GM19035 (cell line): Measurements from ENCODE around the gene CSNK1D.

ENCODE experiments used
- ATAC-seq: cut with Tn5 transposase; IDR thresholded peaks from one replicate; pipeline ENCODE4 v1.9.1; 2021; ENCODE audit not compliant: unreplicated experiment

The CSNK1D gene

DNA sequence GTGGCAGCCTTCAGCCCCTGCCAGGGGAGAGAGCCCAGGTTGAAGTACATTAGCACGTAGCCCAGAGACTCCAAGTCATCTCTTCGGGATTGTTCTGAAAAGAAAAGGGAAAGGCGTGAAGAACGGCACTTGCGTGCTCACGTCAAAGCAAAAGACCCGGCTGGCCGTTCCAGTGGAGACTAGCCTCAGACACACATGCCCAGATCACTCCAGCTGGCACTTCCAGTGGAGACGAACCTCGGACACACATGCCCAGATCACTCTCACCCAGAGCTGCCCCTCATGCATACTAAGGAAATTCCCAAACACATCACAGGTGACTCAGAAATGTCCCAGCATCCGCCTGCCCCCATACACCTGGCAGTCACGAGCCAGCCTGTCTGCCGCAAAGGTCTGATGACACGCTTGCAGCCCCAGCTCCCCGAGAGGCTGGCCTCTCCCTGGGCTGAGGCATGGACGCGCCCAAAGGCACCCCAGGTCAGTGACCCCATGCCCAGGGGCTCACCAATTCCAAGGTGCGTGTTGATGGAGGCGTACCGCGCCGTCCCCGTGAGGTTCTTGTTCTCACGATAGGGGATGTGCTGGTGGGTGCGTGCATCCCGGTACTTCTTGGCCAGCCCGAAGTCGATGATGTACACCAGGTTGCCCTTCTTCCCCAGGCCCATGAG, 20.9 kb downstream of the CSNK1D start:
- no peak for ATAC-seq

- ATAC-seq, result no peak
Measured at GRCh38 chr17:82250868-82251500, 22.5 kb downstream of the CSNK1D start.

DNA sequence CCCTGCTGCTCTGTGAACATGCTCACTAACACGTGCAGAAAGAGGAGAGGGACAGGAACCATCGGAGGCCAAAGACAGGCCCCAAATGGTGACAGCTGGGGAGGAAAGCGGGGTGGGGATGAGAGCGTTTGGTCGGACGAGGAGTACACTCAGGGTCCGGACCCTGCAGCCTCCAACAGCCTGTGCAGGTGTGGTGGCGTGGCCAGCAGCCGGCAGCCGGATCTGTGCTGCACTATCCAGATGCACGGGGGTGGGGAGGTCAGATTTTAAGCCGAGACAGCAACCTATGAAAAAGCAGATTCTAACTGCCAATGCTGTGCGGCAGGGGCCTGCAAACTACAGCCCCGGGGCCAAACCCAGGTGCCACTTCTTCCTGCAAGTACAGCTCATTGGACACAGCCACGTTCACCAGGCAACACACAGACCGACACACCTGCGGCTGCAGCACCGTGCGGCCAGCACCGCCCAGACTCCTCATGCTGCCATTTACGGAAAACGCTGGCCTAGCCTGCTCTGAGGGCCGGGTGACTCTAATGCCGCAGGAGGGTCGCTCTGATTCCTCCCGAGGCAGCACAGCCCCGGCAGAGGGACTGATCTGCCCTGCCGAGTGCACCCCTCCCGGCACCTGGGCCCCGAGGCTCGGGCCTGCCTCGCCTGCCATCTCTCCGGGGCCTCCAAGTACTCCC, 23.5 kb downstream of the CSNK1D start:
- ATAC-seq, result no peak

GRCh38 chr17:82248815-82249674, 24.5 kb downstream of the CSNK1D start:
- no peak for ATAC-seq

- ATAC-seq, result no peak
Measured at GRCh38 chr17:82247856-82248671, 25.4 kb downstream of the CSNK1D start.

GRCh38 chr17:82247182-82247823, 26.2 kb downstream of the CSNK1D start:
- ATAC-seq, result no peak

DNA sequence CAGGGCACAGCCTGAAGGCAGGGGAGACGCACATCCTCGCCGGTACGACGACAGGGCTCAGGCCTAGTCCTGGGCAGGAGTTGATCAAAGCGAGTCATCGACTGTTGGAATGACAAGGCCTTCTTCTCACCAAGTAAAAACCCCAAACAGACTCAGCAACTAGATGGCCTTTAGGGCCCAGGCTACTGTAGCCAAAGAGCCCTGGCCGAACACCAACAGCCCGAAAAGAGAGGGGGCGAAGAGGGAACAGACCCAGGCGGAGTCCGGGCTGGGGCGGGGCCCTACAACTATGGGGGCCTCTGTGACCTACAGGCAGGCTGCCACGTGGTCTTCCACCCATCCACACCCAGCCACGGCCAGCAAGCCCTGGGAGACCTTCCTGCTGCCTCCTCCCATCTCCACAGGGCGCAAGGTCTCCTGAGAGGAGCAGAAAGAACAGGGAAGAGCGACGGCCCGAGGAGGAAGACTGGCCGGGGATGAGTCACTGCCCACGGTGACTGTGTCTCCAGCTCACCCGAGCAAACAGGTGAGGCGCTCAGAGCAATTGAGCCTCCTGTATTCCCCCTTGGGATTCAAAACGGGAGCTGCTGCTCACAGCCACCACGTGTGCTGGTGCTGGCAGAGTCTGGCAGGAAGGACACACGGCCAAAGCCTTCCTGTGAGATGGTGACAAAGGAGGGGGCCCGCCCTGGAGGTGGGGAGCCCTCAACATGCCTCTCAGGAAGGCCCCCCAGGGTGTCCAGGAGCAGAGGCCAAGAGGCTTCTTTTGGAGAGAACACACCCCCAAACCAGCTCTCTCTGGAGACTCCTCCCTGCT, 26.9 kb downstream of the CSNK1D start:
- ATAC-seq, result no peak

GRCh38 chr17:82246040-82246364, 27.5 kb downstream of the CSNK1D start:
- no peak for ATAC-seq

DNA sequence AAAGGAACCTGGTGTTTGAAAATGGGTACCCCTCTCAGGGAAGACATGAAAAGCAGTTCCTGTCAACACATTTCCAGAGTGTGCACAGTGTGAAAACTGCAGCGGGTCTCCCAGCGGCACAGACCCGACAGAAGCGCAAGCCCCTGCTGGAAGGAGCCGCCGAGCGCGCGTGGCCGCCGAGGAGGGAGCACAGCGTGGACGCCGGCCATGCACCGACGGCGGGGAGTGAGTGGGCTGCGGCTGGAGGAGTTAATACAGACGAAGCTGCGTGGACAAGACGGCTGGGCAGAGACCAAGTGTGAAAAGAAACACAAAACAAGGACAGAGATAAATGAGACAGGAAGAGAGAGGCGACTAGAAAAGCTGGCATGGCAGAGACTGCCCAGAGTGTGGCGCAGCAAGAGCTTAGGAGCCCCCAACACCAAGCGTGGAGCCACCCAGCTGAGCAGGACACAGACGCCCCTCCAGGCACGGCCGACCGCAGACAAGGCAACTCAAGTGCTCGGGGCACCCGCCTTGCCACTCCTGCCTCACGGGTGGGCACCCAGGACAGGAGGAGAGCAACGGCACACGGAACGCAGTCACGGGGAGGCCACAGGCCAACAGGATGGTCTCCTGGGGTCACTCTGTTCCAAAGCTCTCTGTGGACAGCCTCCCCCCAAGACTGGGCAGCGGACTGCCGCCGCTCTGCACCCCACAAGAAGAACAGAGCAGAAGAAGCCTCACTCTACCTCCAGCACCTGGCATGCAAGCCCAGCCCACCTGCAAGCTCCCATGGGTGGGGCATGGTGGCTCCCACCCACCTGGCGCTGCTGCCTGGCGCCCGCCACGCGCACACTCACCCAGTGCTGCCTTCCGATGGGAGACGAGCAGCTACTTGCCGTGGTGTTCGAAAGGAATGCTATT, 28.1 kb downstream of the CSNK1D start:
- no peak for ATAC-seq

DNA sequence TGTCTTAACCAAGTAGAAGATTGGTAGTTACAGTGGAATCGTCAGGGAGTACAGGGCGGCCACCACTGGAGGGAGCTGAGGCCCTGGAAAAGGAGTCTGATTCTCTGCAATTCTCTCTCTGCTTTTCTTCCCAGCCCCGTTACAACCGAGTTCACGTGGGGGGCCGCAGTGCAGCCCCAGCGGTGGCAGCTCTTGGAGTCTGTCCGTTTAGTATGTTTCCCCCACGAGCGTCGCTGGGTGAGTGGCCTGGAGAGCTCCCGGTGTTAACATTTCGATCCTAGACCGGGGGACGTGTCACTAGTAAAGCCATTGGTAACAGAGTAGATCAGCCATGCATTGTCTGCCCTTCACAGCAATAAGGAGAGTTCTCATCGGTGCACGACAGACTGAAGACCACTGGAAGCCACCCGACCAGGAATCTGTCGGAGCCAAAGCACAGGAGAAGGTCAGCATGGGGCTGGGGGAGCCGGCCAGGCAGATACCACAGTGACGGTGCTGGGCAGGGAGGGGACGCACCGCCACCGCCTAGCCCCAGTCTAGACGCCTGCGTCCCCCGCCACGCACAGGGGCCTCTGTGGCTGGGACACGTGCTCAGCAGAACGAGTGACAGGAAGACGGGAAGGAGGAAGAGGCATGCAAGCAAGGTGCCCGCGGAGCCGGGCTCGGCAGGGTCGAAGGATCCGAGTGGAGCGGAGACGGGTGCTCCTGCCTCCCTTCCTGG, 28.9 kb downstream of the CSNK1D start:
- ATAC-seq, result no peak

- no peak for ATAC-seq
Measured at GRCh38 chr17:82243648-82244412, 29.7 kb downstream of the CSNK1D start.

- no peak for ATAC-seq
Measured at GRCh38 chr17:82242977-82243647, 30.4 kb downstream of the CSNK1D start.

GRCh38 chr17:82242698-82242976, 30.9 kb downstream of the CSNK1D start:
- no peak for ATAC-seq

DNA sequence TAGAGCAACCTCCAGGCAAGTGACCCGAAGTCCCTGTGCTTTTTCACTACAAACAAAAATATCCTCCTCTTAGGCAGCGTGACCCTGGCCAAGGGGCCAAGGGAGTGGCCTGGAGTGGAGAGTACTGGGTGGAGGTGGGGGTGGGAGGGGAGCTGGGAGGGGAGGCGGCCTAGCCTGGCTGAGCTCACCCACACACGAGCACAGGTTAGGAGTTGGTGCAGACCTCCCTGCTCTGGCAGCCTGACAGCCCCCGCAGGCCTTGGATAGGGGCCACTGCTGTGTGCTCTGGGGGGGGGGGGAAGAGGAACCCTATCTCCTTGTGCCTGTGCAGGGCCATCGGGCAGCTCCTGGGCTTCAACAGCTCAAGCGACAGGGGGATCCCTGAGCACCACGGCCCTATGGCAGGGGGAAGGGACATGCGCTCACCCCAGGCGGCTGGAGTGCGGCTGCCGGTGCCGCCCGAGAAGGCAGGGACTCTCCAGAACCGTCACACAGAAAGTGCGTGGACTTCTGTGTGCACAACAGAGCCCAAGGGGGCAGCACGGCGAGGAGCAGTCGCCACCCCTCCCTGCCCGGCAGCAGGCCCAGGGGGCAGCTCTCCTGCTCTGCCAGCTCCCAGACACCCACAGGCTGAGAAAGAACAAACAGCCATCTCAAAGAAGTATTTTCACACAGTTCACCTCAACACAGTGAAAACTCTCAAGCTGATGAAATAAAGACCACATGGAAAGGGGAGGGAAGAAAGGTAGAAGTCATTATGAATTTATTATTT, 31.4 kb downstream of the CSNK1D start:
- ATAC-seq, result no peak

DNA sequence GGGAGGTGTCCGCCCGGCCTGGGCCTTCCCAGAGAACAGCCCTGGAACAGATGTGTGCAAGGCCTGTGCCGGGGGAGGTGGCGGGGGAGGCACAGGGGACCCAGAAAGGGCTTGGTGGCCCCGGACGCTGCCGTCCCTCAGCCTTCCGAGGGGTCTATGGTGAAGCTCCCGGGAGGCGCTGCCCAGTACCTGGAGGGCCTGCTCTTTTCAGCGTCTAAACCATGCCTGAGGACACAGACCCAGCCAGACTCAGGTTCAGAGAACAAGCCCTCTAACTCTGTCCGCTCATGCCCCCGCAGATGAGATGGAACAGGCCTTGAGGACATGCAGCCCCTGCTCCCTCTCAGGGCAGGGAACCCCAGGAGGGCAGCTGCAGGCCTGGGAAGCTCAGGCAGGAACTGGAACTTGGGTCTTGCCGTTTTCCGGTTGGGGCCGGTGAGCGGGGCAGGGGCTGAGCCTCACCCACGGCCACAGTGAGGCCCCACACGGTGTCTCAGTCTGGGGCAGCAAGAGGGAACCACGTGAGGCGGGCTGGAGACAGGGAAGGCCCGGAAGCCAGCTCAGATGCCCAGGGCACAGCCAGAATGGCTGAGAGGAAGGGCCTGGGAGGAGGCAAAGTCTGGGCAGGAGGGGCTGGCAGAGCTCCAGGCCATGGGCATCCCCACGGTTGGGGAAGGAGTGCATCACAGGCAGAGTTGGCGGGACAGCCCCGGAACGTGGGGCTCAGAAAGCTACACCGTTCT, 32.1 kb downstream of the CSNK1D start:
- ATAC-seq, result no peak
